Measurements from ENCODE around the gene SEC14L1.

DNA sequence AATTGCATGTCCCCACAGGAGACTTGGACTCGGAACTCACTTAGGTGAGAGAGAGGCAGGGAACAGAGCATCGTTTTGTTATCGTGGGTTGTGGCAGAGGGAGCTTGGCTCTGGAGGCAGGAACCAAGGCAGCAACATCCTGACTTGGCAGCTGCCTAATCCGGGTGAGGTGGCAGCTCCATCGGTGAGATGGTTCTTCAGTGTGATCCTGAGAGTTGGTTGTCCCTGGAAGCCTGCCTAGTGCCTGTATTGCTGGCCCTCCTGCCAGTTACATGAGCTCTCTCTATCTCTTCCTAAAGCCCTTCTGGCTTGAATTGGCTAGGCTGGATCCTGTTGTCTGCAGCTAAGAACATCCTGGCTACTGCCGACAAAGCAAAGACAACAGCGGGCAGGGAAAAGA, 19.9 kb upstream of the SEC14L1 start:
- TF ChIP-seq POLR2A (IDR thresholded peaks at IDR 0.05; ENCODE audit: low read length) = no peak
- no peak for TF ChIP-seq GATA1 (IDR thresholded peaks at IDR 0.05; ENCODE audit: low read depth, low read length)

Measured in erythroblast (primary cell).